A673 (cell line): ENCODE measurements around the gene RAB8B.

Experiments used
- EZH2 ChIP-seq: fragments of 200-600 bp; sonication (generic); IDR thresholded peaks from 2 replicates; pipeline ENCODE4 v1.6.1; 2017; ENCODE audit warnings: borderline replicate concordance, low read depth, mild to moderate bottlenecking, mixed read lengths, antibody characterized with exemption, low read length; ENCODE audit not compliant: poor library complexity, severe bottlenecking
- TF ChIP-seq, protein P1 (sequence below): fragments of 300-800, 200-600 bp; sonication (generic); conservative IDR thresholded peaks from 2 replicates; pipeline ENCODE4 v1.5.1; 2017; ENCODE audit warnings: low read depth, mild to moderate bottlenecking, antibody characterized with exemption, low read length, moderate library complexity, mixed read lengths

DNA sequence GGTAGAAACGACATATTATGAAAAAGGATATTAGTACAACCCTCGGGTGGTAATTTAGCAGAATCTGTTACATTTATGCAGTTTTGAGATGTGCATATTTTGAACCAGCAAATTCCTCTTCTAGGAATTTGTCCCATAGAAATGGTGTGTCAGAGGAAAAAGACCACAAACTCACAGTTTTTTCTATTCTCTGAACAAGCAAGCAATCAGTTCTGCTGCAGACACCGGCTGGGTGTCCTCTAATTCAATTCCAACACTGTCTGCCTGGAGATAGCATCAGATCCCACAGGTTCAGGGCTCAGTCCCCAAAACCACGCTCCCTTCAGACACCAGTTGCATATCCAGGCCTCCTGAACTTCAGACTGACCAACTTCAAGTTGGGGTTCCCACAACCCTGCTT is 124.4 kb downstream of the RAB8B start:
- no peak for TF ChIP-seq EZH2
- TF ChIP-seq, protein P1, sequence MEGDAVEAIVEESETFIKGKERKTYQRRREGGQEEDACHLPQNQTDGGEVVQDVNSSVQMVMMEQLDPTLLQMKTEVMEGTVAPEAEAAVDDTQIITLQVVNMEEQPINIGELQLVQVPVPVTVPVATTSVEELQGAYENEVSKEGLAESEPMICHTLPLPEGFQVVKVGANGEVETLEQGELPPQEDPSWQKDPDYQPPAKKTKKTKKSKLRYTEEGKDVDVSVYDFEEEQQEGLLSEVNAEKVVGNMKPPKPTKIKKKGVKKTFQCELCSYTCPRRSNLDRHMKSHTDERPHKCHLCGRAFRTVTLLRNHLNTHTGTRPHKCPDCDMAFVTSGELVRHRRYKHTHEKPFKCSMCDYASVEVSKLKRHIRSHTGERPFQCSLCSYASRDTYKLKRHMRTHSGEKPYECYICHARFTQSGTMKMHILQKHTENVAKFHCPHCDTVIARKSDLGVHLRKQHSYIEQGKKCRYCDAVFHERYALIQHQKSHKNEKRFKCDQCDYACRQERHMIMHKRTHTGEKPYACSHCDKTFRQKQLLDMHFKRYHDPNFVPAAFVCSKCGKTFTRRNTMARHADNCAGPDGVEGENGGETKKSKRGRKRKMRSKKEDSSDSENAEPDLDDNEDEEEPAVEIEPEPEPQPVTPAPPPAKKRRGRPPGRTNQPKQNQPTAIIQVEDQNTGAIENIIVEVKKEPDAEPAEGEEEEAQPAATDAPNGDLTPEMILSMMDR, result no peak
